GM12865 (cell line): Measurements from ENCODE around the gene CYTH4.

Source experiments
- DNase-seq: peaks from one replicate; pipeline ENCODE4 v3.0.0; 2010; ENCODE audit warnings: low read depth
- H3K4me3 ChIP-seq: 2 replicates; pipeline ENCODE4 v1.5.1; 2011; ENCODE audit warnings: mild to moderate bottlenecking, low read depth, low read length, control low read depth
- CTCF ChIP-seq: IDR thresholded peaks from 2 replicates; pipeline ENCODE4 v1.5.1; 2011; ENCODE audit warnings: low read length, control low read depth, low read depth, inconsistent platforms; ENCODE audit not compliant: insufficient read depth; ENCODE audit errors: missing control alignments

The CYTH4 gene

DNA sequence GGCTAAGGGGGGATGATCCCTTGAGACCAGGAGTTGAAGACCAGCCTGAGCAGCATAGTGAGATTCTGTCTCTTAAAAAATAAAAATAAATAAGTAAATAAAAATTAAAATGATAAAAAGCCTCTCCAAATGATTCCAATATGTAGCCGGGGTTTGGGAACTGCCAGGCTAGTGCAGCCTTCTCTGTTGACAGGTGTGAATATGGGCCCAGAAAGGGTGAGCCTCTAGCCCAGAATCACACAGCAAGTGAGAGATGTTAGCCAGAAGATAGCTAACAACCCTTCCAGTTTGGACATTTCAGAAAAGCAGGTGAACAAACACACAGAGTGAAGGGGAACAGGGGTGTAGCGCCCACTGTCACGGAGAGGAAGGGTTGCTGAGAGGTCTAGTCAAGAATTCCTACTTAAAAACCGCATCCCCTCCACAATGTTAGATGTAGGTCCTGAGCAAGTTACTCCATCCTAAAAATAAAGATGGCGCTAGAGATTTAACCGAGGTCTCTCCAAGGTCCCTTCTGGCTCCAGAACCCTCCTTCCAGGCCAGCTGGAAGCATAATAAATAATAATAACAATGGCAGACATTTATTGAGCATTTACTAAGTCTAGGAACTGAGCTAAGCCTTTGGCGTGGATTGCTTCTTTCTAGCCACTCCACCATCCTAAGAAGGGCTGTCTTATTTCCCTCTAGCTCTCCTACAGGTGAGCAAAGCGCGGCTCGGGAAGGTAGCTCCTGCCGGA is 51.6 kb downstream of the CYTH4 start:
- no peak for TF ChIP-seq CTCF
- H3K4me3 ChIP-seq = no peak overlapping the region
- DNase-seq = no peak

DNA sequence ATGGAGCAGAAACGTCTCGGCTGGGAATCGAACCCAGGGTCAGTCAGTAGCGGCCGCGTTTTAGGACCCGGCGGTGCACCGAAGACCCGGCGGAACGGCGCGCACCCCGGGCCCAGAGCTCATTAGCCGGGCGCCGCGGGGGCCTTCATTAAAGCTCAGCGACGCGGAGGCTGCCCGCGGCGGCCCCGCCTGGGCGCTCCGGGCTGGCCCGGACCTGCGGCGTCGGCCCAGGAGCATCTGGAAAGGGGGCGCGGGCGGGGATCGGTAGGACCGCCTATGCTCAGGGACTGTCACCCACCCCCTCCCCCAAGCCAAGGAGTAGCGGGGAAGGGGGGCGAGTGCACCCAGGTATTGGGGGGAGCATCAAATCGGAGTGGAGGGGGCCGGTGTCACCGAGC is 52.2 kb downstream of the CYTH4 start:
- no peak for TF ChIP-seq CTCF
- DNase-seq = no peak
- no peak overlapping the region for H3K4me3 ChIP-seq

GRCh38 chr22:37334859-37335805 is 52.8 kb downstream of the CYTH4 start:
- no peak overlapping the region for H3K4me3 ChIP-seq
- DNase-seq = no peak
- no peak for TF ChIP-seq CTCF

- no peak for TF ChIP-seq CTCF
- DNase-seq = no peak
- H3K4me3 ChIP-seq = no peak overlapping the region
These were observed 53.5 kb downstream of the CYTH4 start for GRCh38 chr22:37335806-37336199.

GRCh38 chr22:37336579-37336978 is 54.3 kb downstream of the CYTH4 start:
- no peak for TF ChIP-seq CTCF
- no peak for DNase-seq
- H3K4me3 ChIP-seq = no peak overlapping the region

DNA sequence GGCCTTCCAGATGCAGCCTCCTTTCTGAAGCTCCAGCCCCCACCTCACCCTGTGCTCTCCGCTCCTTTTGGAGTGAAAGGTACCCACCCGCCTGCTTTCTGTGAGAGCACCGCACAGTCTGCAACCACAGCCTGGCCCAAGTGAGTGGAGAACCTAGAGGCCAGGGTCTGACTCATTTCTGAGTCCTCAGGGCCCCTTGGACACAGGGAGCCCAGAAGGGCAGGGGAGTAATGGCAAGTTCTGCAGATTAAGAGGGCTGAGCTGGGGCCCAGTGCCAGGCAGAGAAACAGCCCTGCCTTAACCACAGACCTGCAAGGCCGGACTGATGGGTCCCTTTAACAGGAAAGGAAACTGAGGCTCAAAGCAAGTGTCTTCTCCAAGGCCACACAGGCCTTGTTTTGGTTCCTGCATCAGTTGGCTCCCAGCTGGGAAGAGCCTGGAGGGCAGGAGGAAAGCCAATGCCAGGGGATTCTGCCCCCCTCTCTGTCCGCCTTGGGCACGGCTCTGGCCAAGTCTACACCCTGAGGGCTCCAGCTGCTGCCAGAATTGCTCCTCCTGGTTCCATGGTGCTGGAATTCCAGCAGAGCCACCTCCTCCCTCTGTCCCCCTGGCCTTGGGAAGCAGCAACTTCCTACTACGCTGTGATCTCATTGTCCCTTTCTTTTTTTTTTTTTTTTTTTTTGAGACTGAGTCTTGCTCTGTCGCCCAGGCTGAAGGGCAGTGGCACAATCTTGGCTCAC is 55.1 kb downstream of the CYTH4 start:
- no peak for TF ChIP-seq CTCF
- DNase-seq = no peak
- no peak overlapping the region for H3K4me3 ChIP-seq
